Colonic mucosa (tissue), 4 donors: ENCODE measurements around the gene GM2A. TPM values are rescaled to one million over a fixed set of nuclear protein-coding genes. Genes with fewer than 3 reads are reported as not detected.
"Not testable (repeated sequence)": the region's sequence is repeated elsewhere in the genome, so short reads cannot be mapped to it uniquely, and the experiment has no call there.

Source experiments
- DNase-seq: peaks from one replicate; pipeline ENCODE4 v3.0.0-alpha.2; 2020
- H3K27ac ChIP-seq: fragments of 200-600 bp; one replicate; pipeline ENCODE4 v1.8.0; 2021
- H3K27me3 ChIP-seq: fragments of 200-600 bp; one replicate; pipeline ENCODE4 v1.8.0; 2021
- H3K36me3 ChIP-seq: fragments of 200-600 bp; one replicate; pipeline ENCODE4 v1.8.0; 2021
- H3K4me1 ChIP-seq: fragments of 200-600 bp; one replicate; pipeline ENCODE4 v1.8.0; 2021; ENCODE audit warnings: mild to moderate bottlenecking
- H3K4me3 ChIP-seq: fragments of 200-600 bp; one replicate; pipeline ENCODE4 v1.8.0; 2021
- H3K9ac ChIP-seq, 2 donors: one replicate each; pipeline ENCODE4 v1.7.0; 2013; ENCODE audit warnings: control low read depth in 2 of 2, low read depth in 2 of 2, low read length in 2 of 2
- H3K9me3 ChIP-seq: fragments of 200-600 bp; one replicate; pipeline ENCODE4 v1.8.0; 2021
- CTCF ChIP-seq: fragments of 200-600 bp; IDR thresholded peaks from one replicate; pipeline ENCODE4 v1.8.0; 2022; ENCODE audit warnings: antibody characterized with exemption, mild to moderate bottlenecking
- intact Hi-C: fragments of 100-400 bp; cut with DNase I; formaldehyde crosslinking; loops from one replicate; pipeline ENCODE4 v1.14.1; 2022
- total RNA-seq, 2 donors: library from RNA; stranded (reverse); fragmentation: NEBNext Ultra II Directional in 1 of 2; extraction: Animal tissue kit (Norgen Biotek cat#: 25700) in 1 of 2; gene quantifications; one replicate each; pipeline ENCODE4 v1.2.1, GENCODE V29; 2021
- donor health status: healthy.
- donor health status: DM: no; HTN: no; CAD: no.
- donor health status: DM: no; HTN: no; CAD: no.

GM2A gene
- total RNA-seq, 2 donors from 2014 or later = 22.0 to 27.2 TPM

- intact Hi-C loops = loop anchor here (5.0 kb wide), 1 partner anchor 110 kb away; no protein-coding TSS in a partner anchor
- Histone ChIP-seq H3K36me3 (no peaks in the 10 kb centered on the region), H3K27ac (no peak overlapping the region), H3K9ac (no peak overlapping the region), H3K27me3 (no peaks in the 10 kb centered on the region), H3K4me3 (no peak overlapping the region), H3K4me1 (no peaks in the 10 kb centered on the region), H3K9me3 (no peaks in the 10 kb centered on the region)
- DNase-seq = no peak
- TF ChIP-seq CTCF = no peak
Observed at GRCh38 chr5:151236888-151237287, 16.1 kb upstream of the GM2A start.

GRCh38 chr5:151237685-151238084 is 15.3 kb upstream of the GM2A start:
- Histone ChIP-seq H3K27ac (no peak overlapping the region), H3K4me1 (no peaks in the 10 kb centered on the region), H3K4me3 (no peak overlapping the region), H3K36me3 (no peaks in the 10 kb centered on the region), H3K9ac (no peak overlapping the region), H3K9me3 (no peaks in the 10 kb centered on the region), H3K27me3 (no peaks in the 10 kb centered on the region)
- TF ChIP-seq CTCF = no peak
- intact Hi-C loops = loop anchor here (5.0 kb wide), 1 partner anchor 110 kb away; no protein-coding TSS in a partner anchor
- no peak for DNase-seq

- DNase-seq = no peak
- peak overlapping the region in 1 of 2 donors; percentile 46 for H3K9ac ChIP-seq
- H3K9me3 ChIP-seq = no peaks in the 10 kb centered on the region
- intact Hi-C loops = loop anchor here (5.0 kb wide), 1 partner anchor 111 kb away; no protein-coding TSS in a partner anchor
- peak overlapping the region; percentile 5 for H3K27ac ChIP-seq
- no peaks in the 10 kb centered on the region for H3K27me3 ChIP-seq
- no peak overlapping the region for H3K4me3 ChIP-seq
- H3K36me3 ChIP-seq = no peaks in the 10 kb centered on the region
- H3K4me1 ChIP-seq = no peaks in the 10 kb centered on the region
- no peak for TF ChIP-seq CTCF
Observed at GRCh38 chr5:151238303-151238741, 14.7 kb upstream of the GM2A start.

- TF ChIP-seq CTCF = peak; percentile 86
- H3K9me3 ChIP-seq = no peaks in the 10 kb centered on the region
- no peak overlapping the region for H3K9ac ChIP-seq
- H3K27me3 ChIP-seq = no peaks in the 10 kb centered on the region
- no peaks in the 10 kb centered on the region for H3K36me3 ChIP-seq
- H3K4me1 ChIP-seq = no peaks in the 10 kb centered on the region
- H3K4me3 ChIP-seq = no peak overlapping the region
- intact Hi-C loops = loop anchor here (5.0 kb wide), 1 partner anchor 112 kb away; no protein-coding TSS in a partner anchor
- DNase-seq = peak; percentile 53
- peak overlapping the region; percentile 5 for H3K27ac ChIP-seq
Observed at GRCh38 chr5:151239237-151239861, 13.6 kb upstream of the GM2A start.

- DNase-seq, H3K27ac ChIP-seq, intact Hi-C loops, H3K9ac ChIP-seq, H3K4me3 ChIP-seq, H3K36me3 ChIP-seq, H3K9me3 ChIP-seq, H3K4me1 ChIP-seq, H3K27me3 ChIP-seq: not testable (repeated sequence)
Observed at GRCh38 chr5:151240268-151240835, 12.6 kb upstream of the GM2A start.
